Erythroblast (primary cell): ENCODE measurements around the gene LNX2.

ENCODE experiments used
- GATA1 ChIP-seq: IDR thresholded peaks from 2 replicates; pipeline ENCODE4 v1.6.1; 2011; ENCODE audit warnings: low read depth, mild to moderate bottlenecking, control low read depth, low read length, moderate library complexity
- POLR2A ChIP-seq: IDR thresholded peaks from 2 replicates; pipeline ENCODE4 v1.6.1; 2011; ENCODE audit warnings: mild to moderate bottlenecking, low read length

DNA sequence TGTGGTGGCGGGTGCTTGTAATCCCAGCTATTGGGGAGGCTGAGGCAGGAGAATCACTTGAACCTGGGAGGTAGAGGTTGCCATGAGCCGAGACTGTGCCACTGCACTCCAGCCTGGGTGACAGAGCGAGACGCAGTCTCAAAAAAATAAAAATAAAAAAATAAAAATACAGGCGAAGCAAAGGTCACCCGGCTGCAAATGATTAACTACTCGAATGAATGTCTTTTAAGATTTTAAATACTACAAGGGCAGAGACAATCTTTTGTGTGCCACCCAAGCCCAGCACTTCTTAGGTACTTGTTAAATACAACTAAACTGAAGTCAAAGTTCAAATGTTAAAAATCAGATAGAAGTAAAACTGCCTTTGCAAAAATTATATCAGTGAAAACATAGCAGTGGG lies 6.7 kb downstream of the LNX2 start:
- TF ChIP-seq POLR2A (no peak), GATA1 (no peak)
